Measurements from ENCODE around the gene DOCK1.

The DOCK1 gene

DNA sequence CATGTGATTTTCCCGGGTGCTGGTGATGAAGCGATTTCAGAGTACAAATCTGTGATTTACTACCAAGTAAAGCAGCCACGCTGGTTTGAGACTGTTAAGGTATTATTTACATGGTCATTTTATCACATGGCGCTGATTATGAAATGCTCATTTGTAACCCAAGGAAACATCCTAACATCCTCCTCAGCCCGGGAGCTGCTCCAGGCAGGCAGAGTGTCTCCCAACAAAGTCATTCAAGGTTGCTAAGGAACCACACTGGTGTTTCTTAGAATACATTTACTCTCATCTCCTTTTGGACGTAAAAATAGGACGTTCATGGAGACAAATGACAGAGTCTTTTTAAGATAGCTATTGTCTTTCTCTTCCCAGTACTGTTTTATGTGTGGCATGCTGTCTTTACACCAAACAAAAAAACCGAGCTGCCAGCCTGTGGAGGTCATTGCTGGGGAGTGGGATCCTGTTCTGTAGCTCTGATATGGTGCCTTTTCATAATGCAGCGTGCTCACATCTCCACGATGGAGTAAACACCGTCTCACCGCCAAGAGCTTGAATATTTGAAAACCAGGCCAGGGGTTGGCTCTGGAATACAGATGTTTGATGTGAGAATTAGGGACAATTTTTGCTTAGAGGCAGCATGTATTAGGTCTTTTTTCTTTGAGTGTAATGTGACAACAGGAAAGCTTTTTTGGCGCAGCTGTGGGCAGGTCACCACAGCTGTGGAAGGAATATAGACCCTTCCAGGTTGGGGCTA is 119.6 kb downstream of the DOCK1 start:
- TF ChIP-seq, protein P1, sequence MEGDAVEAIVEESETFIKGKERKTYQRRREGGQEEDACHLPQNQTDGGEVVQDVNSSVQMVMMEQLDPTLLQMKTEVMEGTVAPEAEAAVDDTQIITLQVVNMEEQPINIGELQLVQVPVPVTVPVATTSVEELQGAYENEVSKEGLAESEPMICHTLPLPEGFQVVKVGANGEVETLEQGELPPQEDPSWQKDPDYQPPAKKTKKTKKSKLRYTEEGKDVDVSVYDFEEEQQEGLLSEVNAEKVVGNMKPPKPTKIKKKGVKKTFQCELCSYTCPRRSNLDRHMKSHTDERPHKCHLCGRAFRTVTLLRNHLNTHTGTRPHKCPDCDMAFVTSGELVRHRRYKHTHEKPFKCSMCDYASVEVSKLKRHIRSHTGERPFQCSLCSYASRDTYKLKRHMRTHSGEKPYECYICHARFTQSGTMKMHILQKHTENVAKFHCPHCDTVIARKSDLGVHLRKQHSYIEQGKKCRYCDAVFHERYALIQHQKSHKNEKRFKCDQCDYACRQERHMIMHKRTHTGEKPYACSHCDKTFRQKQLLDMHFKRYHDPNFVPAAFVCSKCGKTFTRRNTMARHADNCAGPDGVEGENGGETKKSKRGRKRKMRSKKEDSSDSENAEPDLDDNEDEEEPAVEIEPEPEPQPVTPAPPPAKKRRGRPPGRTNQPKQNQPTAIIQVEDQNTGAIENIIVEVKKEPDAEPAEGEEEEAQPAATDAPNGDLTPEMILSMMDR (IDR thresholded peaks at IDR 0.05; ENCODE audit: poor library complexity, severe bottlenecking) = no peak
- H3K4me1 ChIP-seq (ENCODE audit: insufficient read depth, poor library complexity, severe bottlenecking) = no peaks in the 10 kb centered on the region
- no peak for DNase-seq (ENCODE audit: low spot score)
- ATAC-seq (ENCODE audit: low read depth) = no peak
- no peak overlapping the region for H3K4me3 ChIP-seq (ENCODE audit: severe bottlenecking)
- no peaks in the 10 kb centered on the region for H3K9me3 ChIP-seq (ENCODE audit: severe bottlenecking)
- H3K36me3 ChIP-seq (ENCODE audit: low read depth) = peaks cover 45% of the 10 kb centered on the region
- no peak overlapping the region for H3K27ac ChIP-seq (ENCODE audit: poor library complexity, severe bottlenecking)
- no peaks in the 10 kb centered on the region for H3K27me3 ChIP-seq (ENCODE audit: insufficient read depth, poor library complexity, severe bottlenecking)

GRCh38 chr10:127027786-127028185 is 122.6 kb downstream of the DOCK1 start:
- peaks cover 69% of the 10 kb centered on the region for H3K36me3 ChIP-seq (ENCODE audit: low read depth)

GRCh38 chr10:127028556-127028955 is 123.3 kb downstream of the DOCK1 start:
- TF ChIP-seq, protein P1 (IDR thresholded peaks at IDR 0.05; ENCODE audit: poor library complexity, severe bottlenecking) = no peak
- Histone ChIP-seq H3K27ac (ENCODE audit: poor library complexity, severe bottlenecking) (no peak overlapping the region), H3K4me1 (ENCODE audit: insufficient read depth, poor library complexity, severe bottlenecking) (no peaks in the 10 kb centered on the region), H3K27me3 (ENCODE audit: insufficient read depth, poor library complexity, severe bottlenecking) (no peaks in the 10 kb centered on the region), H3K4me3 (ENCODE audit: severe bottlenecking) (no peak overlapping the region), H3K9me3 (ENCODE audit: severe bottlenecking) (no peaks in the 10 kb centered on the region), H3K36me3 (ENCODE audit: low read depth) (peaks cover 72% of the 10 kb centered on the region)
- no peak for DNase-seq (ENCODE audit: low spot score)
- ATAC-seq (ENCODE audit: low read depth) = no peak

More at GRCh38 chr10:127027786-127028185, 122.6 kb downstream of the DOCK1 start:
- ATAC-seq (ENCODE audit: low read depth) (no peak), DNase-seq (ENCODE audit: low spot score) (no peak)
- H3K27me3 ChIP-seq (ENCODE audit: insufficient read depth, poor library complexity, severe bottlenecking) = no peaks in the 10 kb centered on the region
- no peaks in the 10 kb centered on the region for H3K9me3 ChIP-seq (ENCODE audit: severe bottlenecking)
- H3K4me3 ChIP-seq (ENCODE audit: severe bottlenecking) = no peak overlapping the region
- H3K27ac ChIP-seq (ENCODE audit: poor library complexity, severe bottlenecking) = no peak overlapping the region
- TF ChIP-seq, protein P1 (IDR thresholded peaks at IDR 0.05; ENCODE audit: poor library complexity, severe bottlenecking) = no peak
- H3K4me1 ChIP-seq (ENCODE audit: insufficient read depth, poor library complexity, severe bottlenecking) = no peaks in the 10 kb centered on the region

- TF ChIP-seq, protein P1 (IDR thresholded peaks at IDR 0.05; ENCODE audit: poor library complexity, severe bottlenecking) = no peak
- Histone ChIP-seq H3K27me3 (ENCODE audit: insufficient read depth, poor library complexity, severe bottlenecking) (no peaks in the 10 kb centered on the region), H3K36me3 (ENCODE audit: low read depth) (peaks cover 74% of the 10 kb centered on the region), H3K4me3 (ENCODE audit: severe bottlenecking) (no peak overlapping the region), H3K27ac (ENCODE audit: poor library complexity, severe bottlenecking) (no peak overlapping the region), H3K4me1 (ENCODE audit: insufficient read depth, poor library complexity, severe bottlenecking) (no peaks in the 10 kb centered on the region), H3K9me3 (ENCODE audit: severe bottlenecking) (no peaks in the 10 kb centered on the region)
- ATAC-seq (ENCODE audit: low read depth) (no peak), DNase-seq (ENCODE audit: low spot score) (no peak)
These were observed 123.8 kb downstream of the DOCK1 start for GRCh38 chr10:127029061-127029460.

Measured in RWPE2 (cell line).